CD1c-positive myeloid dendritic cell (primary cell): ENCODE data around the gene KLK4.

Source experiments
- DNase-seq: peaks from one replicate; pipeline ENCODE4 v3.0.0-alpha.2; 2016; ENCODE audit errors: extremely low spot score

Gene KLK4

GRCh38 chr19:50911206-50912101 lies at the start of gene KLK4:
Gene KLK4, minus strand, starts transcription at chr19:50911395. Its CDS starts 657 bp downstream, at chr19:50910738.
- no peak for DNase-seq

- DNase-seq = no peak
These were observed 48.7 kb upstream of the KLK4 start for GRCh38 chr19:50959731-50960500.

GRCh38 chr19:50957587-50957986 lies 46.4 kb upstream of the KLK4 start:
- DNase-seq = no peak

- no peak for DNase-seq
These were observed 41.7 kb upstream of the KLK4 start, which contains the start of gene KLK5 for GRCh38 chr19:50952910-50953309. Gene KLK5, minus strand, starts transcription at chr19:50953038. Its CDS starts 381 bp downstream, at chr19:50952657.

- DNase-seq = no peak
These were observed 38.7 kb upstream of the KLK4 start for GRCh38 chr19:50949861-50950260.

- DNase-seq = no peak
These were observed 35.9 kb upstream of the KLK4 start for GRCh38 chr19:50947123-50947522.

GRCh38 chr19:50944795-50945194 lies 33.6 kb upstream of the KLK4 start:
- DNase-seq = no peak

- no peak for DNase-seq
These were observed 32.1 kb upstream of the KLK4 start for GRCh38 chr19:50943074-50943828.

- peak; percentile 4 for DNase-seq
These were observed 28.4 kb upstream of the KLK4 start for GRCh38 chr19:50939596-50939995.

GRCh38 chr19:50933640-50934039 lies 22.4 kb upstream of the KLK4 start:
- no peak for DNase-seq

- DNase-seq = no peak
These were observed 21.5 kb upstream of the KLK4 start for GRCh38 chr19:50932690-50933083.

GRCh38 chr19:50932018-50932689 lies 21.0 kb upstream of the KLK4 start:
- no peak for DNase-seq

GRCh38 chr19:50931023-50931422 lies 19.8 kb upstream of the KLK4 start:
- DNase-seq = no peak

GRCh38 chr19:50928831-50929230 lies 17.6 kb upstream of the KLK4 start:
- DNase-seq = no peak

- DNase-seq = no peak
These were observed 14.9 kb upstream of the KLK4 start for GRCh38 chr19:50926144-50926543.

- no peak for DNase-seq
These were observed 14.5 kb upstream of the KLK4 start for GRCh38 chr19:50925734-50926133.

GRCh38 chr19:50924586-50924985 lies 13.4 kb upstream of the KLK4 start:
- no peak for DNase-seq

- DNase-seq = peak; percentile 89
These were observed 11.2 kb upstream of the KLK4 start for GRCh38 chr19:50922317-50922853.

- peak; percentile 73 for DNase-seq
These were observed 10.5 kb upstream of the KLK4 start for GRCh38 chr19:50921426-50922316.

- no peak for DNase-seq
These were observed 4.9 kb upstream of the KLK4 start for GRCh38 chr19:50916069-50916468.
